SU-DHL-6 (cell line): Measurements from ENCODE around the gene GJA8.
"Not testable (repeated sequence)": the region's sequence is repeated elsewhere in the genome, so short reads cannot be mapped to it uniquely, and the experiment has no call there.

Experiments
- EZH2phosphoT487 ChIP-seq: fragments of 200-600 bp; sonication (generic), shearing (Covaris generic); conservative IDR thresholded peaks from 2 replicates; pipeline ENCODE4 v1.6.1; 2018; ENCODE audit warnings: mild to moderate bottlenecking, antibody characterized with exemption, low read length, moderate library complexity, mixed read lengths
- TF ChIP-seq, protein P1 (sequence below): fragments of 200-600 bp; sonication (generic); IDR thresholded peaks from one replicate; pipeline ENCODE4 v1.5.1; 2017; ENCODE audit warnings: antibody characterized with exemption, mild to moderate bottlenecking, low read length, moderate library complexity; ENCODE audit not compliant: insufficient read depth, poor library complexity, severe bottlenecking

DNA sequence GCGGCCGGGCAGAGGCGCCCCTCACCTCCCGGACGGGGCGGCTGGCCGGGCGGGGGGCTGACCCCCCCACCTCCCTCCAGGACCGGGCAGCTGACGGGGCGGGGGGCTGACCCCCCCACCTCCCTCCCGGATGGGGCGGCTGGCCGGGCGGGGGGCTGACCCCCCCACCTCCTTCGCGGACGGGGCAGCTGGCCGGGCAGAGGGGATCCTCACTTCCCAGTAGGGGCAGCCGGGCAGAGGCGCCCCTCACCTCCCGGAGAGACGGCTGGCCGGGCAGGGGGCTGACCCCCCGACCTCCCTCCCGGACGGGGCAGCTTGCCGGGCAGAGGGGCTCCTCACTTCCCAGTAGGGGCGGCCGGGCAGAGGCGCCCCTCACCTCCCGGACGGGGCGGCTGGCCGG lies 46.9 kb downstream of the GJA8 start:
- TF ChIP-seq, protein P1, sequence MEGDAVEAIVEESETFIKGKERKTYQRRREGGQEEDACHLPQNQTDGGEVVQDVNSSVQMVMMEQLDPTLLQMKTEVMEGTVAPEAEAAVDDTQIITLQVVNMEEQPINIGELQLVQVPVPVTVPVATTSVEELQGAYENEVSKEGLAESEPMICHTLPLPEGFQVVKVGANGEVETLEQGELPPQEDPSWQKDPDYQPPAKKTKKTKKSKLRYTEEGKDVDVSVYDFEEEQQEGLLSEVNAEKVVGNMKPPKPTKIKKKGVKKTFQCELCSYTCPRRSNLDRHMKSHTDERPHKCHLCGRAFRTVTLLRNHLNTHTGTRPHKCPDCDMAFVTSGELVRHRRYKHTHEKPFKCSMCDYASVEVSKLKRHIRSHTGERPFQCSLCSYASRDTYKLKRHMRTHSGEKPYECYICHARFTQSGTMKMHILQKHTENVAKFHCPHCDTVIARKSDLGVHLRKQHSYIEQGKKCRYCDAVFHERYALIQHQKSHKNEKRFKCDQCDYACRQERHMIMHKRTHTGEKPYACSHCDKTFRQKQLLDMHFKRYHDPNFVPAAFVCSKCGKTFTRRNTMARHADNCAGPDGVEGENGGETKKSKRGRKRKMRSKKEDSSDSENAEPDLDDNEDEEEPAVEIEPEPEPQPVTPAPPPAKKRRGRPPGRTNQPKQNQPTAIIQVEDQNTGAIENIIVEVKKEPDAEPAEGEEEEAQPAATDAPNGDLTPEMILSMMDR: not testable (repeated sequence)
- not testable (repeated sequence) for TF ChIP-seq EZH2phosphoT487
